Measurements from ENCODE around the gene CIROP.

The CIROP gene

GRCh38 chr14:23052182-23052623 lies 52.6 kb downstream of the CIROP start:
- no peak for DNase-seq (ENCODE audit: low spot score)
- TF ChIP-seq CTCF (IDR thresholded peaks at IDR 0.05; ENCODE audit: extremely low read depth, insufficient read depth, missing control alignments): no peak
- in situ Hi-C loops (cut with MboI; ENCODE audit: low pct_unique_long_range_greater_than_20kb, low sequenced_read_pairs, unreplicated experiment): loop anchor here (10.0 kb wide), 1 partner anchor 77 kb away; no protein-coding TSS in a partner anchor

DNA sequence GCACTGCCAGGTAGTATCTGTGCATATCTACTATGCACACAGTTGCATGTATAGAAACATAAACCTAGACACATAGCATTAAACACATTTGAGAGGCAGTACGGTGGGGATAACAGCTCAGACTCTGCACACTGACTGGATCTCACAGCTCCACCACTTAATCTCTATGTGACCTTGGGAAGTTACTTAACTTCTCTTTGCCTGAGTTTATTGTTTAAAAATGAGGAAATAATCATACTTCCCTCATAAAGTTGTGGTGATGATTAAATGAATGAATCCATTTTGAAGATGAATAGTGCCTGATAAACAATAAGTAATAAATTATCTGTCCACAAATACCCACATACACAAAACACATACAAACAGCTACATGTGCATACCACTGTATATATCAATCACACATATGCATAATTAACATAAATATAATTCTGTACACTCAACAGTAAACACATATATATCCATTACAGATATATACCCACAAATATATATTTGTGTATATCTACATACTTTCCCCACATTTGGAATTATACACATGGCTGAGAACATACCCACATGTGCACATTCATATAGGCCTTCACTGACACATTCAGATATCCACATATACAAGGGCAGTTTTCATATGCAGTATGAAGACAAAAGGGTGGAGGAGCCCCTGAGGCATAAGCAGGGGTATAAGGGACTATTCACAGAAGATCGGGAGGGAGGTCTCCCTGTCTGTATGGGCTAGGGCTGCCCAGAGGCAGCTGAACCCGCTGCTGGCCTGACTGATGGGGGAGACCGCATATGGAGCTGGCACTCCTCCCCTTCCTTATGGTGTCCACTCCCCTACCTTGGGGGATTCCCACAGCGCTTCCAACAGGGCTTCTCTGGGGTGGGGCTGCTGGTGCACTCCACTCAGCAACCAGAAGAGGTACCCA lies 53.4 kb downstream of the CIROP start:
- no peak for TF ChIP-seq CTCF (IDR thresholded peaks at IDR 0.05; ENCODE audit: extremely low read depth, insufficient read depth, missing control alignments)
- no peak for DNase-seq (ENCODE audit: low spot score)
- in situ Hi-C loops (cut with MboI; ENCODE audit: low pct_unique_long_range_greater_than_20kb, low sequenced_read_pairs, unreplicated experiment): loop anchor here (10.0 kb wide), 1 partner anchor 77 kb away; no protein-coding TSS in a partner anchor

Measured in GM13977 (cell line).